Measurements from ENCODE around the gene ELFN1.

Gene ELFN1

DNA sequence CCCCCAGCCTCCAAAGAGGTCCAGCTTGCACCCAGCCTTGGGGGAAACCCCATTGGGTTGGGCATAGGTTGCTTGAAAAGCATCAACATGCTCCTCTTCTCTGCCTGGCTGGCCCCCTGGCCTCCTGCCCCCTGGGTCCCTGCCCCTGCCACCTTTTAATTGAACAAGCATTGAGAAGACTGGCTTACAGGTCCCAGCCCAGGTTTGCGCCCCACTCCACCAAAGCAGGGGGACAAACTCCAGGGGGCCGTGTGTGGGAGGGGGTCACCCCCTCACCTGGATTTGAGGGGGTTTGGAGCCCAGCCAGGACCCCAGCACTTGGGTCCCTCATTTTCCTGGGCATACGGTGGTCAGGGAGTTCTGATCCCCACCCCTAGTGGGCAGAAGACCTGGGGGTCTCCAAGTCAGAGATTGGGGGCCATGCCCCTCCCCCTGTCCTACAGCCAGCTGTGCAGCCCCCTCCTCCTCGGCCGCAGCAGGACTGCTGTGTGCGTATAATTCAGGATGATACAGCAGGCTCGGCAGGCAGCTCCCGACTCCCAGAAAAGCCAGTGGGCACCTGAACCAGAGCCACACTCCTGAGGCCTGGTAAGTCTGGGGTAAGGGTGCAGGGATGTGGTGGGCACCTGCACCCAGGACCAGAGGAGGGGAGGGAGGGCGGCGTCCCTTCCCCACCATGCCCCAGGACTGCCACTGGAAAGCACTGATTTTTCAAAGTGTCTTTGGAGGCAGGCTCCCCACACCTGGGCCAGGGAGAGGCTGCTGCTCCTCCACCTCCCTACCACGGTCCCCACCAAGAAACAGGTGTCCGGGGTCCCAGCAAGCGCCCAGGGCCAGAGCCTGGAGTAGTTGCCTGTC is 1.7 kb downstream of the ELFN1 start:
- Histone ChIP-seq H3K9me3 (no peaks in the 10 kb centered on the region), H3K36me3 (no peaks in the 10 kb centered on the region), H3K4me1 (ENCODE audit: control insufficient read depth in 1 of 2, insufficient read depth in 1 of 2, low read depth in 1 of 2, low read length in 1 of 2) (peaks cover 3 to 15% of the 10 kb centered on the region in 2 experiments), H3K27ac (no peak overlapping the region), H3K4me3 (ENCODE audit: low read depth in 1 of 2, low read length in 1 of 2) (no peak overlapping the region), H3K27me3 (peaks cover 90% of the 10 kb centered on the region)
- TF ChIP-seq, protein P1, sequence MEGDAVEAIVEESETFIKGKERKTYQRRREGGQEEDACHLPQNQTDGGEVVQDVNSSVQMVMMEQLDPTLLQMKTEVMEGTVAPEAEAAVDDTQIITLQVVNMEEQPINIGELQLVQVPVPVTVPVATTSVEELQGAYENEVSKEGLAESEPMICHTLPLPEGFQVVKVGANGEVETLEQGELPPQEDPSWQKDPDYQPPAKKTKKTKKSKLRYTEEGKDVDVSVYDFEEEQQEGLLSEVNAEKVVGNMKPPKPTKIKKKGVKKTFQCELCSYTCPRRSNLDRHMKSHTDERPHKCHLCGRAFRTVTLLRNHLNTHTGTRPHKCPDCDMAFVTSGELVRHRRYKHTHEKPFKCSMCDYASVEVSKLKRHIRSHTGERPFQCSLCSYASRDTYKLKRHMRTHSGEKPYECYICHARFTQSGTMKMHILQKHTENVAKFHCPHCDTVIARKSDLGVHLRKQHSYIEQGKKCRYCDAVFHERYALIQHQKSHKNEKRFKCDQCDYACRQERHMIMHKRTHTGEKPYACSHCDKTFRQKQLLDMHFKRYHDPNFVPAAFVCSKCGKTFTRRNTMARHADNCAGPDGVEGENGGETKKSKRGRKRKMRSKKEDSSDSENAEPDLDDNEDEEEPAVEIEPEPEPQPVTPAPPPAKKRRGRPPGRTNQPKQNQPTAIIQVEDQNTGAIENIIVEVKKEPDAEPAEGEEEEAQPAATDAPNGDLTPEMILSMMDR (IDR thresholded peaks at IDR 0.05): no peak

- Histone ChIP-seq H3K4me1 (ENCODE audit: control insufficient read depth in 1 of 2, insufficient read depth in 1 of 2, low read depth in 1 of 2, low read length in 1 of 2) (peaks cover 0 to 4% of the 10 kb centered on the region in 2 experiments), H3K4me3 (ENCODE audit: low read depth in 1 of 2, low read length in 1 of 2) (no peak overlapping the region), H3K27ac (no peak overlapping the region), H3K27me3 (peaks cover 80% of the 10 kb centered on the region), H3K36me3 (no peaks in the 10 kb centered on the region), H3K9me3 (no peaks in the 10 kb centered on the region)
- TF ChIP-seq, protein P1 (IDR thresholded peaks at IDR 0.05): no peak
These were observed 2.9 kb downstream of the ELFN1 start for GRCh38 chr7:1672851-1673486.

DNA sequence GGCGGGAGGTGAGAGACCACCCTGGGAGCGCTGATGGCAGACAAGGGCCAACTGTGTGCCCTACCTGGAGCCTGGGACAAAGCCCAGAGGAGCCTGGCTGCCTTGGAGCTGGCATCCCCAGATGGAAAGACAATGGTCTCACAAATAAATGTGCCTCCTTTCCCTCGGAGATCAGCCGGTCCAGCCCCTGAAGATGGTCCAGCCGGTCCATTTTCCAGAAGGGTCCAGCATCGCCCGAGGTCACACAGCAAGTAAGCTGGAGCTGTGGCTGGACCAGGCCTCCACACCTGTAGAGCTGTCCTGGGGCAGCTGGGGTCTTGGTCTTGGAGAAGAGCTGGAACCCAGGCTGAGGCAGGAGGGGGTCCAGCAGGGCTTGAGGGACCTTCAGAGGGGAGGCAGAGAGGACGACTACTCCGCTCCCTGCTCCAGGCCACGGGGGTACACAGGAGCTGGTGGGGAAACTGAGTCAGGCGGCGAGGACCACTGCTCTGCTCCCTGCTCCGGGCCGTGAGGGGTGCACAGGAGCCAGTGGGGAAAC is 3.6 kb downstream of the ELFN1 start:
- Histone ChIP-seq H3K36me3 (no peaks in the 10 kb centered on the region), H3K27ac (no peak overlapping the region), H3K4me1 (ENCODE audit: control insufficient read depth in 1 of 2, insufficient read depth in 1 of 2, low read depth in 1 of 2, low read length in 1 of 2) (peaks cover 0 to 4% of the 10 kb centered on the region in 2 experiments), H3K4me3 (ENCODE audit: low read depth in 1 of 2, low read length in 1 of 2) (no peak overlapping the region), H3K9me3 (no peaks in the 10 kb centered on the region), H3K27me3 (peaks cover 74% of the 10 kb centered on the region)
- TF ChIP-seq, protein P1 (IDR thresholded peaks at IDR 0.05): no peak

DNA sequence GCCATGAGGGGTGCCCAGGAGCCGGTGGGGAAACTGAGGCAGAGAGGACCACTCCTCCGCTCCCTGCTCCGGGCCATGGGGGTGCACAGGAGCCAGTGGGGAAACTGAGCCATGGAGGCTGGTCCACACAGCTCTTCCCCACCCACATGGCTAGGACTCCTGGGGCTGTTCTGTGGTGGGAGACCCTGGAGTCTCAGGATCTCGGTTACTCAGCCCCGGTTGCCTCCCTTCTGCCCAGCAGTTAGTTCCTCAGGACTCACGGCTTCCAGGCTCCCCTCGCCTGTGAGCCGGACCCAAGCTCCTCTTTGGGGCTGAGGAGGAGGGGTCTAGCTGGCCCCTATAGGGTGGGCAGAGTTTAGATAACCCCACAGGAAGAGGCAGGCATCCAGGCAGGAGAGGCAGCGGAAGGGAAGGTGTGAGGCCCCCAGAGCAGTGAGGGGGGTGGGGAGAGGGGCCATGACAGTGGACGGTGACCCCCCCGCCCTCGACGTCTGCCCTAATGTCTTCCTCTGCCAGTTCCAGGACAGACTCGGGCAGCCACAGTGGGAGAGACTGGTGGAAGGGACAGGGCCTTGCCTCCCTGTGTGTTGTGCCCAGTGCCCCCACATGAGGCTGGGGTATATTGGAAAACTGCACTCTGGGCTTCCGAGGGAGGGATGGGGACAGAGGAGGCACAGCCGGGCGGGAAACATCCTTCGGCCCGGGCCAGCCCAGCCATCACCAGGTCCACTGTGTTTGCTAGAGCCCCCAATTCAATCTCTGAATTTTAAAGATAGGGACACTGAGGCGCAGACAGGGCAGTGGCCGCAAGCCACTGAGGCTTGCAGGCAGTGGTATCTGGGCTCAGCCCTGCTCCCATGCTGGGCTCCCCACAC is 4.3 kb downstream of the ELFN1 start:
- TF ChIP-seq, protein P1 (IDR thresholded peaks at IDR 0.05): no peak
- Histone ChIP-seq H3K27me3 (peaks cover 66% of the 10 kb centered on the region), H3K4me3 (ENCODE audit: low read depth in 1 of 2, low read length in 1 of 2) (no peak overlapping the region), H3K9me3 (no peaks in the 10 kb centered on the region), H3K27ac (no peak overlapping the region), H3K36me3 (no peaks in the 10 kb centered on the region), H3K4me1 (ENCODE audit: control insufficient read depth in 1 of 2, insufficient read depth in 1 of 2, low read depth in 1 of 2, low read length in 1 of 2) (peaks cover 0 to 4% of the 10 kb centered on the region in 2 experiments)

DNA sequence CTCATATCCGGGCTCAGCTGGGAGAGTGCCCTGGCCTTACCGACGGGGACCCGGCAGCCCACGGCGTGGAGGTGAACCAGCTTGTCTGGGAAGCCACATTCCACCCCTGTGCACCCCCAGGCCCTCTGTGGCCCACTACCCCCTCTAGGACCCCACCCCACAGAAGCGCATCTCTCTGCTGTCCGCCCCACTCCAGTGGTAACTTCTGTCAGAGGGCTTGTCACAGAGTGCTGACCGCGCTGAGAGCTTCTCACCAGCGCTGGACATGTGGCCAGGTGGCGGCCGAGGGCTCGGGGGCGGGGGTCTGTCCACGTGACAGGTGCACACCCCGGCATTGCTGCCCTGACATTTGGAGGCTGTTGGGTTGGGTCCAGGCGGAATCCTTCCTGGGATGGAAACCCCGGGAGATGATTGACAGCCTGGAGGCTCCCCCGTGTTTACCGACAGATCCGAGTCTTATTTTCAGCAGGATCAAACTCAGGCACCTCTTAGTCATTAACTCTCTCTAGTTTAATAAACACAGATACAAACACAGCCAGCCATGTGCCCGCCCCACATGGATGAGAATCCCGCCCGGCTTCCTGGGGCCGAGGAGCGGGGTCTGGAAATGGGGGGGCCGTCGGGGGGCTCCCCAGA is 5.1 kb downstream of the ELFN1 start:
- peaks cover 58% of the 10 kb centered on the region for H3K27me3 ChIP-seq
- TF ChIP-seq, protein P1 (IDR thresholded peaks at IDR 0.05): no peak
- no peak overlapping the region for H3K4me3 ChIP-seq (ENCODE audit: low read depth in 1 of 2, low read length in 1 of 2)
- H3K27ac ChIP-seq: no peak overlapping the region
- H3K36me3 ChIP-seq: no peaks in the 10 kb centered on the region
- no peaks in the 10 kb centered on the region for H3K9me3 ChIP-seq
- peaks cover 0 to 2% of the 10 kb centered on the region in 2 experiments for H3K4me1 ChIP-seq (ENCODE audit: control insufficient read depth in 1 of 2, insufficient read depth in 1 of 2, low read depth in 1 of 2, low read length in 1 of 2)

Data from neutrophil (primary cell).